ENCODE data around the gene TTC33.

- TF ChIP-seq, protein P1, sequence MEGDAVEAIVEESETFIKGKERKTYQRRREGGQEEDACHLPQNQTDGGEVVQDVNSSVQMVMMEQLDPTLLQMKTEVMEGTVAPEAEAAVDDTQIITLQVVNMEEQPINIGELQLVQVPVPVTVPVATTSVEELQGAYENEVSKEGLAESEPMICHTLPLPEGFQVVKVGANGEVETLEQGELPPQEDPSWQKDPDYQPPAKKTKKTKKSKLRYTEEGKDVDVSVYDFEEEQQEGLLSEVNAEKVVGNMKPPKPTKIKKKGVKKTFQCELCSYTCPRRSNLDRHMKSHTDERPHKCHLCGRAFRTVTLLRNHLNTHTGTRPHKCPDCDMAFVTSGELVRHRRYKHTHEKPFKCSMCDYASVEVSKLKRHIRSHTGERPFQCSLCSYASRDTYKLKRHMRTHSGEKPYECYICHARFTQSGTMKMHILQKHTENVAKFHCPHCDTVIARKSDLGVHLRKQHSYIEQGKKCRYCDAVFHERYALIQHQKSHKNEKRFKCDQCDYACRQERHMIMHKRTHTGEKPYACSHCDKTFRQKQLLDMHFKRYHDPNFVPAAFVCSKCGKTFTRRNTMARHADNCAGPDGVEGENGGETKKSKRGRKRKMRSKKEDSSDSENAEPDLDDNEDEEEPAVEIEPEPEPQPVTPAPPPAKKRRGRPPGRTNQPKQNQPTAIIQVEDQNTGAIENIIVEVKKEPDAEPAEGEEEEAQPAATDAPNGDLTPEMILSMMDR (IDR thresholded peaks at IDR 0.05), result no peak
- no peak for TF ChIP-seq POLR2AphosphoS5 (IDR thresholded peaks at IDR 0.05)
These were observed 20.8 kb downstream of the TTC33 start for GRCh38 chr5:40734986-40735385.
